Hepatocyte (in vitro differentiated cells): ENCODE data around the gene MRO. TPM values are rescaled to one million over a fixed set of nuclear protein-coding genes. Genes with fewer than 3 reads are reported as not detected.

Experiments
- DNase-seq: peaks from one replicate; pipeline ENCODE4 v3.0.0-alpha.2; 2016; ENCODE audit warnings: low spot score
- H2AFZ ChIP-seq: fragments of 200-600 bp; sonication (generic); 2 replicates; pipeline ENCODE4 v1.6.0; 2016; ENCODE audit warnings: antibody characterized with exemption, mild to moderate bottlenecking
- H3K27ac ChIP-seq: fragments of 200-600 bp; sonication (generic); 2 replicates; pipeline ENCODE4 v1.5.1; 2016; ENCODE audit warnings: mild to moderate bottlenecking
- H3K27me3 ChIP-seq: fragments of 200-600 bp; sonication (generic); 2 replicates; pipeline ENCODE4 v1.6.1; 2016
- H3K36me3 ChIP-seq: fragments of 200-600 bp; sonication (generic); replicated peaks from 2 replicates; pipeline ENCODE4 v1.5.1; 2016; ENCODE audit warnings: low read depth; ENCODE audit not compliant: insufficient read depth
- H3K4me1 ChIP-seq: fragments of 200-600 bp; sonication (generic); 2 replicates; pipeline ENCODE4 v1.5.1; 2016; ENCODE audit warnings: mild to moderate bottlenecking, moderate library complexity; ENCODE audit not compliant: insufficient read depth
- H3K4me2 ChIP-seq: fragments of 200-600 bp; sonication (generic); 2 replicates; pipeline ENCODE4 v1.6.0; 2016
- H3K4me3 ChIP-seq: fragments of 200-600 bp; sonication (generic); 2 replicates; pipeline ENCODE4 v1.5.1; 2016; ENCODE audit warnings: mild to moderate bottlenecking
- H3K79me2 ChIP-seq: fragments of 200-600 bp; sonication (generic); 2 replicates; pipeline ENCODE4 v1.6.0; 2017; ENCODE audit warnings: mild to moderate bottlenecking
- H3K9me2 ChIP-seq: fragments of 200-600 bp; sonication (generic); replicated peaks from 2 replicates; pipeline ENCODE4 v1.6.0; 2017; ENCODE audit warnings: mild to moderate bottlenecking; ENCODE audit not compliant: insufficient read depth
- H3K9me3 ChIP-seq: fragments of 200-600 bp; sonication (generic); 2 replicates; pipeline ENCODE4 v1.5.1; 2016; ENCODE audit warnings: low read depth, mild to moderate bottlenecking
- H4K20me1 ChIP-seq: fragments of 200-600 bp; sonication (generic); 2 replicates; pipeline ENCODE4 v1.6.0; 2016; ENCODE audit warnings: mild to moderate bottlenecking; ENCODE audit not compliant: insufficient read depth, poor library complexity, severe bottlenecking
- EZH2 ChIP-seq: fragments of 200-600 bp; sonication (generic); IDR thresholded peaks from 2 replicates; pipeline ENCODE4 v1.6.1; 2016; ENCODE audit warnings: antibody characterized with exemption, mild to moderate bottlenecking, borderline replicate concordance
- EZH2phosphoT487 ChIP-seq: fragments of 200-600 bp; sonication (generic); IDR thresholded peaks from one replicate; pipeline ENCODE4 v1.6.1; 2018; ENCODE audit warnings: antibody characterized with exemption, mild to moderate bottlenecking, low read depth, moderate library complexity; ENCODE audit not compliant: unreplicated experiment, severe bottlenecking
- WGBS: methylation state at CpG from one replicate; pipeline ENCODE4 v1.1.6; 2016; ENCODE audit warnings: low lambda C conversion rate; ENCODE audit errors: missing lambda C conversion rate; 5-methylcytosine and 5-hydroxymethylcytosine counted together
- polyA plus RNA-seq: library from polyadenylated mRNA; unstranded; fragments of >200 nt; fragmentation: Nextera tagmentation; extraction: Ambion mirVana; gene quantifications from 2 replicates; pipeline ENCODE4 v1.2.1, GENCODE V29; 2016
- total RNA-seq: library from RNA; depleted of rRNA; stranded (reverse); fragments of >200 nt; gene quantifications from 2 replicates; pipeline ENCODE4 v1.2.3, GENCODE V29; 2014
- TF ChIP-seq, protein P1 (sequence below): fragments of 200-600 bp; sonication (generic); IDR thresholded peaks from 2 replicates; pipeline ENCODE4 v1.5.1; 2016; ENCODE audit warnings: antibody characterized with exemption, mild to moderate bottlenecking; ENCODE audit not compliant: poor library complexity

Gene MRO
- total and polyA plus RNA-seq, 2 experiments from 2014 or later = 1.3 to 2.0 TPM

- no peaks in the 10 kb centered on the region for H3K9me2 ChIP-seq
- TF ChIP-seq, protein P1, sequence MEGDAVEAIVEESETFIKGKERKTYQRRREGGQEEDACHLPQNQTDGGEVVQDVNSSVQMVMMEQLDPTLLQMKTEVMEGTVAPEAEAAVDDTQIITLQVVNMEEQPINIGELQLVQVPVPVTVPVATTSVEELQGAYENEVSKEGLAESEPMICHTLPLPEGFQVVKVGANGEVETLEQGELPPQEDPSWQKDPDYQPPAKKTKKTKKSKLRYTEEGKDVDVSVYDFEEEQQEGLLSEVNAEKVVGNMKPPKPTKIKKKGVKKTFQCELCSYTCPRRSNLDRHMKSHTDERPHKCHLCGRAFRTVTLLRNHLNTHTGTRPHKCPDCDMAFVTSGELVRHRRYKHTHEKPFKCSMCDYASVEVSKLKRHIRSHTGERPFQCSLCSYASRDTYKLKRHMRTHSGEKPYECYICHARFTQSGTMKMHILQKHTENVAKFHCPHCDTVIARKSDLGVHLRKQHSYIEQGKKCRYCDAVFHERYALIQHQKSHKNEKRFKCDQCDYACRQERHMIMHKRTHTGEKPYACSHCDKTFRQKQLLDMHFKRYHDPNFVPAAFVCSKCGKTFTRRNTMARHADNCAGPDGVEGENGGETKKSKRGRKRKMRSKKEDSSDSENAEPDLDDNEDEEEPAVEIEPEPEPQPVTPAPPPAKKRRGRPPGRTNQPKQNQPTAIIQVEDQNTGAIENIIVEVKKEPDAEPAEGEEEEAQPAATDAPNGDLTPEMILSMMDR = no peak
- TF ChIP-seq EZH2phosphoT487 (no peak), EZH2 (no peak)
- no peak overlapping the region for H3K27ac ChIP-seq
- no peaks in the 10 kb centered on the region for H3K79me2 ChIP-seq
- H3K9me3 ChIP-seq = no peaks in the 10 kb centered on the region
- 80% methylated on average over 7 of the region's 7 CpGs for WGBS
- no peak overlapping the region for H2AFZ ChIP-seq
- H3K4me1 ChIP-seq = peaks cover 3% of the 10 kb centered on the region
- H3K36me3 ChIP-seq = no peaks in the 10 kb centered on the region
- no peaks in the 10 kb centered on the region for H3K27me3 ChIP-seq
- H3K4me3 ChIP-seq = no peak overlapping the region
- no peak for DNase-seq
- H3K4me2 ChIP-seq = no peak overlapping the region
- H4K20me1 ChIP-seq = no peaks in the 10 kb centered on the region
Observed at GRCh38 chr18:50816419-50817166, 3.2 kb downstream of the MRO start.

GRCh38 chr18:50814395-50814794 is 5.4 kb downstream of the MRO start:
- Histone ChIP-seq H3K9me2 (no peaks in the 10 kb centered on the region), H3K27me3 (no peaks in the 10 kb centered on the region), H3K9me3 (no peaks in the 10 kb centered on the region), H3K36me3 (no peaks in the 10 kb centered on the region), H3K4me1 (peaks cover 3% of the 10 kb centered on the region), H3K4me2 (no peak overlapping the region), H3K79me2 (no peaks in the 10 kb centered on the region), H3K27ac (no peak overlapping the region), H3K4me3 (no peak overlapping the region), H2AFZ (no peak overlapping the region), H4K20me1 (no peaks in the 10 kb centered on the region)
- 94% methylated on average over 7 of the region's 7 CpGs for WGBS
- DNase-seq = no peak
- TF ChIP-seq, protein P1 = no peak
- TF ChIP-seq EZH2phosphoT487 = no peak
- no peak for TF ChIP-seq EZH2

GRCh38 chr18:50813353-50813752 is 6.5 kb downstream of the MRO start:
- Histone ChIP-seq H3K27me3 (no peaks in the 10 kb centered on the region), H3K27ac (no peak overlapping the region), H3K4me1 (no peaks in the 10 kb centered on the region), H4K20me1 (no peaks in the 10 kb centered on the region), H3K79me2 (no peaks in the 10 kb centered on the region), H3K4me3 (no peak overlapping the region), H3K4me2 (no peak overlapping the region), H3K36me3 (no peaks in the 10 kb centered on the region), H3K9me3 (no peaks in the 10 kb centered on the region), H3K9me2 (no peaks in the 10 kb centered on the region), H2AFZ (no peak overlapping the region)
- DNase-seq = no peak
- WGBS = 93% methylated on average over 2 of the region's 2 CpGs
- TF ChIP-seq, protein P1 = no peak
- TF ChIP-seq EZH2phosphoT487 (no peak), EZH2 (no peak)
